Posterior cingulate gyrus (tissue), 11 donors: Measurements from ENCODE around the gene FHAD1.
A peak's percentile ranks its signal among the peaks of the same experiment; 100 is the strongest.

ENCODE experiments used
- DNase-seq, 10 donors: peaks; one replicate each; pipeline versions ENCODE4 v3.0.0 to v3.0.0-alpha.2; 2020 to 2021; ENCODE audit warnings: mixed read lengths in 3 of 10
- intact Hi-C: fragments of 100-400 bp; cut with DNase I; formaldehyde crosslinking; loops from one replicate; pipeline ENCODE4 v1.15.1; 2023

The FHAD1 gene

GRCh38 chr1:15321601-15322000, 74.6 kb downstream of the FHAD1 start:
- DNase-seq: no peak
- intact Hi-C loops: no loop called here

- DNase-seq: no peak
- intact Hi-C loops: loop anchor here (1.0 kb wide), 1 partner anchor 109 kb away; no protein-coding TSS in a partner anchor
These were observed 75.8 kb downstream of the FHAD1 start for GRCh38 chr1:15322648-15323350.

- intact Hi-C loops: loop anchor here (1.0 kb wide), 1 partner anchor 108 kb away; no protein-coding TSS in a partner anchor
These were observed 76.4 kb downstream of the FHAD1 start for GRCh38 chr1:15323351-15323988.

GRCh38 chr1:15323989-15324868, 77.2 kb downstream of the FHAD1 start:
- intact Hi-C loops: loop anchor here (1.0 kb wide), 1 partner anchor 107 kb away; no protein-coding TSS in a partner anchor
- DNase-seq: no peak

More at GRCh38 chr1:15323351-15323988, 76.4 kb downstream of the FHAD1 start:
- peak; percentile 54 to 96 (median 78) for DNase-seq

GRCh38 chr1:15324869-15325335, 77.9 kb downstream of the FHAD1 start:
- no peak for DNase-seq
- intact Hi-C loops: no loop called here

GRCh38 chr1:15325375-15326085, 78.5 kb downstream of the FHAD1 start:
- intact Hi-C loops: no loop called here
- no peak for DNase-seq

- intact Hi-C loops: no loop called here
- peak in 1 of 10 donors; percentile 57 for DNase-seq
These were observed 79.9 kb downstream of the FHAD1 start for GRCh38 chr1:15326691-15327588.

GRCh38 chr1:15328351-15329103, 81.5 kb downstream of the FHAD1 start:
- peak in 9 of 10 donors; percentile 29 to 90 (median 39) for DNase-seq
- intact Hi-C loops: no loop called here

- peak in 2 of 10 donors; percentile 67 to 70 for DNase-seq
- intact Hi-C loops: no loop called here
These were observed 82.2 kb downstream of the FHAD1 start for GRCh38 chr1:15329104-15329820.

- DNase-seq: peak in 1 of 10 donors; percentile 4
- intact Hi-C loops: no loop called here
These were observed 83.0 kb downstream of the FHAD1 start for GRCh38 chr1:15330028-15330427.

- peak in 1 of 10 donors; percentile 10 for DNase-seq
- intact Hi-C loops: no loop called here
These were observed 84.2 kb downstream of the FHAD1 start for GRCh38 chr1:15331180-15331579.

- DNase-seq: peak in 1 of 10 donors; percentile 2
- intact Hi-C loops: no loop called here
These were observed 84.7 kb downstream of the FHAD1 start for GRCh38 chr1:15331734-15332133.

- no peak for DNase-seq
- intact Hi-C loops: no loop called here
These were observed 85.5 kb downstream of the FHAD1 start for GRCh38 chr1:15332525-15332924.

- intact Hi-C loops: no loop called here
These were observed 86.1 kb downstream of the FHAD1 start for GRCh38 chr1:15332952-15333715.

GRCh38 chr1:15334995-15335394, 88.0 kb downstream of the FHAD1 start:
- intact Hi-C loops: no loop called here
- no peak for DNase-seq

More at GRCh38 chr1:15332952-15333715, 86.1 kb downstream of the FHAD1 start:
- DNase-seq: peak in 1 of 10 donors; percentile 5

- intact Hi-C loops: no loop called here
- DNase-seq: peak in 2 of 10 donors; percentile 42 to 68
These were observed 89.8 kb downstream of the FHAD1 start for GRCh38 chr1:15336866-15337265.
